HG02588 (cell line): Measurements from ENCODE around the gene ARID1B.
A peak's percentile ranks its signal among the peaks of the same experiment; 100 is the strongest.

Experiments used
- ATAC-seq: cut with Tn5 transposase; IDR thresholded peaks from one replicate; pipeline ENCODE4 v1.9.1; 2021; ENCODE audit warnings: mild to moderate bottlenecking, moderate library complexity; ENCODE audit not compliant: unreplicated experiment

The ARID1B gene

GRCh38 chr6:156901309-156902019 is 124.3 kb downstream of the ARID1B start:
- no peak for ATAC-seq

GRCh38 chr6:156902782-156903181 is 125.6 kb downstream of the ARID1B start:
- ATAC-seq, result no peak

- no peak for ATAC-seq
These were observed 127.2 kb downstream of the ARID1B start for GRCh38 chr6:156904176-156904967.

GRCh38 chr6:156905801-156906200 is 128.6 kb downstream of the ARID1B start:
- ATAC-seq, result no peak

- ATAC-seq, result no peak
These were observed 129.3 kb downstream of the ARID1B start for GRCh38 chr6:156906451-156906850.

- ATAC-seq, result no peak
These were observed 132.2 kb downstream of the ARID1B start for GRCh38 chr6:156909212-156910010.

GRCh38 chr6:156910011-156910334 is 132.8 kb downstream of the ARID1B start:
- ATAC-seq, result no peak

GRCh38 chr6:156910938-156911337 is 133.8 kb downstream of the ARID1B start:
- ATAC-seq, result no peak

GRCh38 chr6:156911581-156911980 is 134.4 kb downstream of the ARID1B start:
- ATAC-seq, result no peak

GRCh38 chr6:156912431-156912830 is 135.3 kb downstream of the ARID1B start:
- no peak for ATAC-seq

- ATAC-seq, result no peak
These were observed 137.0 kb downstream of the ARID1B start for GRCh38 chr6:156914181-156914580.

- peak; percentile 59 for ATAC-seq
These were observed 139.1 kb downstream of the ARID1B start for GRCh38 chr6:156916130-156916801.

GRCh38 chr6:156917213-156917612 is 140.0 kb downstream of the ARID1B start:
- peak; percentile 73 for ATAC-seq

- no peak for ATAC-seq
These were observed 141.5 kb downstream of the ARID1B start for GRCh38 chr6:156918647-156919046.

- ATAC-seq, result no peak
These were observed 142.2 kb downstream of the ARID1B start for GRCh38 chr6:156919370-156919769.

GRCh38 chr6:156919814-156920369 is 142.7 kb downstream of the ARID1B start:
- no peak for ATAC-seq

- ATAC-seq, result no peak
These were observed 147.1 kb downstream of the ARID1B start for GRCh38 chr6:156924246-156924645.

- ATAC-seq, result no peak
These were observed 147.8 kb downstream of the ARID1B start for GRCh38 chr6:156925026-156925425.

- ATAC-seq, result peak; percentile 78
These were observed 148.8 kb downstream of the ARID1B start for GRCh38 chr6:156925718-156926607.

GRCh38 chr6:156928126-156928525 is 150.9 kb downstream of the ARID1B start:
- no peak for ATAC-seq
